RCC 7860 (cell line): Measurements from ENCODE around the gene CHRNE.

Experiments used
- DNase-seq: peaks from one replicate; pipeline ENCODE4 v3.0.0-alpha.2; 2015; ENCODE audit warnings: low spot score
- FAIRE-seq: peaks from 2 replicates; lab custom pipeline; 2012; peaks lifted over from hg19 to GRCh38; lab: Jason Lieb, UNC

CHRNE gene

DNA sequence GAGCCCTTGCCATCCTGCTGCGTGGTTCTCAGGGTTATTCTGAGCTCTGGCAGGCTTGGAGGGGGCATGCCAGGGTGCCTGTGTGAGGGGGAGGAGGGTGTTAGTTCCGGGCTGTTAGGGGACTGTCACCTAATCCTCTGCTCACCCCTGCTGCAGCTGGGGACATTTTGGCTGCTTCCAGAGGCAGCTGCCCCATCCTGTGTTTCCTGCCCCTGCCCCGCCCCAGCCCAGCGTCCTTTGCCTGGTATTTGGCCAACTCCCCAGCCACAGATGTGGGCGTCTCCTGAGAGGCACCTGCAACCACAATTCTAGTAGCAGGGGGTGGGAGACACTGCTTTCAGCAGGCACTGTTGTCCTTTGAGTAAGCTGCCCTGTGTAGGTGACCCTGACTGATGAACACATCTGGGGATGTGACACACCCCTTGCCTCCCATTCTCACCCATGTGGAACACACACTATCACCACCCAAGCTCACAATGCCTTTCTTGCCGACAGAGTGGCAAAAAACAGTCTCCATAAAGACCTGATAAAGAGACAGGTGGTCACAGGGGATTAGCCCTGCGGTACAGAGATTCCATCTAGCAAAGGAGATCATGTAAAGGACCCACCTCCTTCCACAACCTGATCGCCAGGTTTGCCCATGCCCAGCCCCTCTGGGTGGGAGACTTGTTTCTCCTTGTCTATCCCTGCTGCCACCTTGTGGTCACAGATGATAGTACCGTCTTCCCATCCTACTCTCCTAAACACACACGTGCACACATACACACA is at the start of gene CHRNE:
CHRNE (minus strand) TSS at position 48 of the 768 bp plus-strand sequence; CDS start at position 13, 35 bp downstream.
- FAIRE-seq (no peak), DNase-seq (peak; percentile 44)

- FAIRE-seq = no peak
- DNase-seq = no peak
Observed at GRCh38 chr17:4951486-4951885, 48.6 kb upstream of the CHRNE start.

- DNase-seq = no peak
- FAIRE-seq = no peak
Observed at GRCh38 chr17:4950746-4951204, 47.9 kb upstream of the CHRNE start, which contains the start of gene ENO3. ENO3 (plus strand) TSS chr17:4951119; CDS start chr17:4951830, 711 bp downstream.

- no peak for DNase-seq
- no peak for FAIRE-seq
Observed at GRCh38 chr17:4950075-4950745, 47.3 kb upstream of the CHRNE start.

DNA sequence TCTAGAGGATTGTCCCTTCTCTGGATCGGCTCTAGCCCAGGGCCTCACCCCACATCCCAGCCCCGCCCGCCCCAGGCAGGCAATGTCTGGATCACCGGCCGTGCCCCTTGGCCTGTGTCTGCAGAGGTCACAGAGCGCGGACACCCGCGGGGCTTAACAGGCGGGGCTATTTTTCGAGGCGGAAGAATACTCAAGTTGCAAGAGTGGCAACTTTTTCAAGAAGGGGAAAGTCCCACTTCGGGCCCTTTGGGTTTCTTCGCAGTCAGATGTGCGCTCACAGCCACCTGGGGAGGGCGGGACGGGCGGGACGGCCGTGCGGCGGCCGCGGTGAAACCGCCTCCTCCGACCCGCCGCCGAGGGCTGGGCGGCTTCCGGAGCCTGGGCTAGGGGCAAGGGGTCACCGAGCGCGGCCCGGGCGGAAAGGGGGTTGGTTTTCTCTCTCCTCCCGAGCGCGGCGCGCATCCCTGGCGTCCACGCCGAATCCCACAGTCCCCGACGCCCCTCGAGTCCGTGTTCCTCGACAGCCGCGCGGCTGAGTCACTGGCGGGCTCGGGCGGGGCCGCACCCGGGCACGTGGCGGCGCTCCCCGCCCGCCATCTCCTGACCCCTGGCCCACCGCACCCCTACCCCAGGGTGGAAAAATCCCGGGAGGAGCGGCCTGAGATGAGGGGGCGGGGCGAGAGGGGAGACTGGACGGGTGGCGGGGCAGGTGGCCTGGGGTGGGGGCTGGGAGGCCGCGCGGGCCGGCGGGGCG is 46.6 kb upstream of the CHRNE start:
- peak; percentile 67 for DNase-seq
- no peak for FAIRE-seq

- no peak for FAIRE-seq
- DNase-seq = peak; percentile 64
Observed at GRCh38 chr17:4948931-4949320, 46.0 kb upstream of the CHRNE start.

GRCh38 chr17:4948166-4948930 is 45.5 kb upstream of the CHRNE start, which contains the start of gene PFN1:
PFN1 (minus strand) TSS chr17:4948530; CDS start chr17:4948394, 136 bp downstream.
- DNase-seq (peak; percentile 67), FAIRE-seq (no peak)

DNA sequence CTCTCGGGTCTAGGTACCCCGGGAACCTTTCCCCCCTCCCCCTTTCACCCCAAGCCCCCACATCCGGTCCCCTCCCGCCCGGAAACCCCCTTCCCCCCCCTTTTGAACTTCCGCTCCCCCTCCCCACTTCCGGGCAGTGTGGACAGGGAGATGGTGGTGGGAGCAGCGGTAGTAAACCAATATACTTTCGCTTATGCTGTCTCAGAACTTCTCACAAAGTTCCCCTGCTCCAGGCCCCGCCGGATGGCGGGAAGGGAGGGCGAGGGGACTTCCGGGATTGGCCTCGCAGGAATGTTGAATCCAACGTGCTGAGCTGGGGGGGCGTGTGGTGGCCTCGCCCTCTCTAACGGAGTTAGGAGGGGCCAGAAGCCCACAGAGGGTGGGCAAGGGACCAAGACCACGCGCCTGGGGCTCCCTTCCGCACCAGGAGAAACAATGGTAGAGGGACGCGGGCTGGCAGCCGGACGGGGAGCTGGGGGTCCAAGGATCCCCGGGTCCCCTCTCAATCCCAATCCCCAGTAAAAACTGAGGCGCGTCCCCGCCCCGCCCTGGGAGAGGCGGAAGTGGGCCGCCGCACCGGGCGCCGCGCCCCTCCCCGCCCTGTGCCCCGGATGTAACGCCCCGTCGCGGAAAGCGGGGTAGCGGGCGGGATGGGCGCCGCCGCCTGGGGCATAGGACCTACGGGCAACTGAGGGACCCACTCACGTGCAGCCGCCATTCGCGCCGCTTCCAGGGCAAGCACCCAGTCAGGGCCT is 44.7 kb upstream of the CHRNE start:
- FAIRE-seq (no peak), DNase-seq (peak; percentile 34)

DNA sequence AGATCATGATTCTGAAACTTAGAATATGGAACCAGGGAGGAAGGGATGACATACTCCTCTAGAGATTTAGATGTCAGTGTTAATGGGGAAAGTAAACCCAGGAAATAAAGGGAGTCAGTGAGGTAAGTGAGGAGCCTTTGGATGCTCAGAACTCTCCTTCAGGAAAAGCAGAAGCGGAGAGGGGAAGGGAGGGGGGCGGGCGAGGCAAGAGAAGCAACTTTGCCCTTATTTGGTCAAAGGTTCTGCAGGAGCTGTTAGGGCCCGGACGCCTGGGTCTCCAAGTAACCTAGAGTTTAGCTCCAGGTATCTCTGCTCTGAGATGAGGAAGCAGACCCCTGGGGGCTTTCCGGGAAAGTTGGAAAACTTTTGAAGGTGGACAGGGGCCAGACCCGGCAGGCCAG is 44.1 kb upstream of the CHRNE start:
- DNase-seq (no peak), FAIRE-seq (no peak)

GRCh38 chr17:4946312-4946976 is 43.5 kb upstream of the CHRNE start:
- FAIRE-seq (no peak), DNase-seq (no peak)

DNA sequence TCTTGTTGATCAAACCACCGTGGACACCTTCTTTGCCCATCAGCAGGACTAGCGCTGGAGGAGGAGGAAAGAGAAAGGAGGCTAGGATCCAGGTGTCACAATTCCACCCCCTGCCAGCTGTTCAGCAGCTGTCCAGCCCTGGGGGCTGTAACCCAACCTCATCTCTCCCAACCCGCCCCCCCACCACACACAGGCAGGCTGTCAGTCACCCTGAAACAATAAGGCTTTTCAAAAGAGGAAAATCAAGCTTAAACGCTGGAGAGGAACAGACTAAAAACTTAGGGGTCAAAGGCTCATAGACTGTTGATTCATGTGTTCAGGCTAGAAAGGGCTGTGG is 43.0 kb upstream of the CHRNE start:
- FAIRE-seq = no peak

GRCh38 chr17:4945176-4945943 is 42.5 kb upstream of the CHRNE start:
- DNase-seq = peak; percentile 87
- FAIRE-seq = peak; percentile 85

More for the DNA sequence above, 43.0 kb upstream of the CHRNE start:
- DNase-seq = no peak

GRCh38 chr17:4944554-4945175 is 41.8 kb upstream of the CHRNE start:
- FAIRE-seq (no peak), DNase-seq (no peak)

GRCh38 chr17:4944163-4944553 is 41.3 kb upstream of the CHRNE start:
- DNase-seq = no peak
- FAIRE-seq = no peak

DNA sequence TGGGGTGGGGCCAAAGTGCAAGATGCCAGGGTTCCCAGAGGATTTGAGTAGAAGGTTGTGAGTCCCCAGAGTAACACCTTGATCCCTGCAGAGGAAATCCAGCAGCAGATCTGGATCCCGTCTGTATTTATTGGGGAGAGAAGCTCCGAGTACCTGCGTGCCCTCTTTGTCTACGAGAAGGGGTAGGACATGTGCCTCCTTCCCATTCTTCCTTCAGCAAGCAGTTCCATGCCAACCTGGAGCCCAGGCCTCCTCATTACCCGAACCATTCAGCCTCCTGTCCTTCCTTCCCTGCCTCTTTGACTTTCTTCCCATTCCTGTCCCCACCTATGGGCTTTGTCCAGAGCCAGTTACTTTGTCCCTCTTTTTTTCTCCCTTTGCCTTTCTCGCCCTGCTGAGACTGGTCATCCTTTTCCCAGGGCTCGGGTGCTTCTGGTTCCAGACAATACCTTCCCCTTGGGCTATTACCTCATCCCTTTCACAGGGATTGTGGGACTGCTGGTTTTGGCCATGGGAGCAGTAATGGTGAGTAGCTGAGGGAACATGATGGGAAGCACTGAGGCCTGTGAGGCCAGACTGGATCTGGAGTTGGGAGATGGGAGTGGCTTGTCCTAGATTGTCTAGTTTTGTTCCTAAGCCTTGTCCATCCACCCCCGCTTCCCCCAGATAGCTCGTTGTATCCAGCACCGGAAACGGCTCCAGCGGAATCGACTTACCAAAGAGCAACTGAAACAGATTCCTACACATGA is 40.0 kb upstream of the CHRNE start:
- DNase-seq = no peak
- no peak for FAIRE-seq

DNA sequence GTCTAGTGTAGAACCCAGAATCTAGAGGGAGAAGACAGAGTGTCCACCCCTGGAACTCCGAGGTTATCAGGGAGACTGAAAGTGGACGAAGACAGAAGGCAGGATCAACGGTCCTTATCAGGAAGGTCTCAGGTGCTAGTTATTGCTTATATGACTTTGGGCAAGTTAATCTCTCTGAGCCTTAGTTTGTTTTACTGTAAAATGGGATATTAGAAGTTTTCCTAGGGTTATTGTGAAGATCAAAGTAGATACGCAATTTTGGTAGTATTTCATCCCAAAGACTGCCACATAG is 38.4 kb upstream of the CHRNE start:
- no peak for DNase-seq
- FAIRE-seq = no peak

DNA sequence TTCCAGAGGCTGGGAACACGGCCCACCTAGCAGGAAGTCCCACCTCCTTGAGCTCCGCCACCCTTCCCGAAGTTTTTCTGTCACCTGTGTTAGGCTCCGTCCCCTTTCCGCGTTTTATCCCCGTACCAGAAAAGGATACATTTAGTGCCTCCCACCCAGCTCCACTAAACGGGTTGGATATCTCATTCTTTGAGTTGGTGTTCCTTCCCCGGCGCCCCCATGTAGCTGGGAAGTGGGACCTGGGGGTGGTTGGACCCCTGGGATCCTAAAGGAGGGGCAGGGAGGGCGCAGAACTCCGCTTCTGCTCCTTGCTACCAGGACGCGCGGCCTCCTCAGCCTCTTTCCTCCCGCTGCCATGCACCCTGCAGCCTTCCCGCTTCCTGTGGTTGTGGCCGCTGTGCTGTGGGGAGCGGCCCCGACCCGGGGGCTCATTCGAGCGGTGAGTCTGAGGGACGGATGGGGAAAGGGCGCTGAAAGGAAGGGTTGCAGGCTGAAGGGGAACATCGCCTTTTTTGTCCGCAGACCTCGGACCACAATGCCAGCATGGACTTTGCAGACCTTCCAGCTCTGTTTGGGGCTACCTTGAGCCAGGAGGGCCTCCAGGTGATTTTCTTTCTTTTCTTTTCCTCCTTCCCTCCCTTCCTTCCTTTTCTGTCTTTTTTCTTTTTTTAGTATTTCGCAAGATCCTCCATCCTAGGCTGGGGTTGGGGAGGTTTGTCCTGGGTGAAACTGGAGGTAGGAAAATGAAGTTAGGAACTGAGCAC is 37.8 kb upstream of the CHRNE start:
- FAIRE-seq = no peak
- no peak for DNase-seq
